Activated T-cell treated with anti-CD3 and anti-CD28 coated beads for 1 hour (primary cell): ENCODE measurements around the gene ZNF664.

Experiments
- DNase-seq: peaks from one replicate; pipeline ENCODE4 v3.0.0-alpha.2; 2020; ENCODE audit warnings: low read depth

Gene ZNF664

GRCh38 chr12:124034297-124034696 lies 61.3 kb downstream of the ZNF664 start:
- DNase-seq = no peak

DNA sequence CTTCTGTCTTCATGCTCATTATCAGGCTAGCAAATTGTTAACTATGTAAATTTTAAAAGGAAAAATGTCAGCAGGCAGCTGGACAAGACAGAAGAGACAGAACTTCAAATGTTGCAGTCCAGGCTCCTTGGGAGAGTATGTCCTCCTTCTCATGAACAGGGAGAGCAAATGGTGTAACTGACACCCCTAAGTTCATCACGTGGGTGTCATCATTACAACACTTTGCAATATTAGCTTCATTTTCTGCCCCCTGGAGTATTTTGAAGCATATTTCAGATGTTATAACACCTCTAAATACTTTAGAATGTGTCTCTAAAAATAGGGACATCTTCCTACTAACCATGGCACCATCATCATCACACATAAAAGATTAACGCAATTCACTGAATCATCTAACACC lies 62.1 kb downstream of the ZNF664 start:
- no peak for DNase-seq

GRCh38 chr12:124036171-124036598 lies 63.2 kb downstream of the ZNF664 start:
- DNase-seq = no peak

DNA sequence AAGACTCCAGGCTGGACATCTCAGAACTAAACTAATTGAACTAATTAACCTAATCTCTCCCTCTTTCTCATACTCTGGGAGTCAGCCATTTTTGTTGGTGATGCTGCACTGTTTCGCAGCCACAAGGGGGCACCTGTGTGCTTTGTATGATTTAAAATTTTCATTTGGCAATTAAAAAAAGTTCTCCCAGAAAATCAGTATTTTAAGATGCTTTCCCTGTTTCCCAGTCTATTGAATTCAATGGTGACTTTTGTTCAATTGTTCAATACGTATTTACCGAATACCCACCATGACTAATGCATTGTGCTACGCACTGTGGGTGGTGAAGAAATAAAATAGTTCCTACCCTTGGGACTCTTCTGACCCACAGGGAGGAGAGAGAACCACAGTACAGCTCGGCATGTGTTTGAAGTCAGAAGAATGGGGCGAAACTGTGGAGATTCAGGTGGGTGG lies 63.7 kb downstream of the ZNF664 start:
- DNase-seq = peak; percentile 35

GRCh38 chr12:124037331-124037730 lies 64.3 kb downstream of the ZNF664 start:
- no peak for DNase-seq

DNA sequence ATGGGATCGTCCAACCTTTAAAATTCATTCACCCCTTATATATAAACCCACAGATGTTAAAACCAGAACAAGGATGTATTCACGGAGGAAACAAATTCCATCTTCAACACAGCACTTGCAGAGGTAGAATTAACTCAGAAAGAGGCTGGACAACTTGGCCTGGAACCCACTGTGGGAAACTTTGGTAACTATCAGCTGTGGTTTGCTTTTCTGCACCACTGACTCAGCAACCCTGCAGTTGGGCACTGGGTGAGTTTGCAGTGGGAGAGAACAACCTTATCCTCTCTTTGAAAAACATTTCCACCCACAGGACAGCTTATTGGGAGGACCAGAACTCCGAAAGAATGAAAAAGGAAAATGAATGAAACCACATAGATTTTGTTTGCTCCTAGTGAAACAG lies 66.3 kb downstream of the ZNF664 start:
- DNase-seq = no peak

GRCh38 chr12:124040291-124040690 lies 67.3 kb downstream of the ZNF664 start:
- no peak for DNase-seq

DNA sequence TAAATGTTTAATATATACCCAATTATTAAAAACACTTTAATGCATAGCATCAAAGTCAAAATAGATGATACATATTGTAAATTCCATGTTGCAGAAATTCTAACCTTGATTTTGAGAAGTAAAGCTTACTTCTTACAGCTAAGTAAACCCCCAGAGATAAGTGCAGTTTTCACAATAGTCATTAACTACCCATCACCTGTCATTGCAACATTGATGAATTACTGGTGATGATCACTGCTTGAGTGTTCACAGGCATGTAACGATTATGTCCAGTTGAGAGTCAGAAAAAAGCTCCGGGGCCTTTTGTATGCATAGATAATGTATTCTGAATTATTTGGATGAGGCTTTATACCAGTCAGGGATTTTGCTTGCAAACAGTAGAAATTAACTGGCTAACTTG lies 67.7 kb downstream of the ZNF664 start:
- DNase-seq = no peak

DNA sequence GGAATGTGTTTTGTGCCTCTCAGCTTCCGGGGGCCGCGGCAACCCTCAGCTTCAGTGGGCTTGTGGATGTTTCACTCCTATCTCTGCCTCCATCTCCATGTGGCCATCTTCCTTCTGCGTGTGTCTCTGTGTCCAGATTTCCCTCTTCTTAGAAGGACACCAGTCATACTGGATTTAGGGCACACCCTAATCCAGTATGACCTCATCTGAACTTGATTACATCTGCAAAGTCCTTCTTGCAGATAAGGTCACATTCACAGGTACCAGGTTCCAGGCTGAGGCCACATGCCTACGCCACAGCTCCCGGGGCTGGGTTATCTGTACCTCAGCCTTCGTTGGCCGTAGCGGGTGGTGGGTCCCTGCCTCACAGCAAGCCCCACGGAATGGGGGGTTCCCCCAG lies 68.9 kb downstream of the ZNF664 start:
- DNase-seq = no peak

DNA sequence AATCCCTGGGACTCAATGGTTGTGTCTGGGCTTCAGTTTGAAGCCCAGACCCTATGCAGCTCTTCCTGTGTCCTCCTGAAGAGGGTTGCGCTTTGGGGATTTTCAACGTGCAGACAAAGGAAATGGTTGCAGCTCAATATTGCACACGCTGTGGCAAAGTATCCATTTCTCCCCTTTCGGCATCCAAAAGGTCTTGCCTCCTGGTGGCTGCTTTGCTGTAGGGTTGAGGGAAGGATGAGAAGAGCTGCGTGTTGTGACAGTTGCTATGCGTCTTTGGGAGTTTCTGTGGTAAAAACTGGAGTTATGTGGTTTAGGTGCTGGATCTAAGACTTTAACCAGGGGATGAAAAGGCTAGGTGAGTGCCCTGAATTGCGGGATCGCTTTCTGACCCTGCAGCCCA lies 71.0 kb downstream of the ZNF664 start:
- no peak for DNase-seq

- DNase-seq = no peak
Measured at GRCh38 chr12:124044809-124045321, 71.8 kb downstream of the ZNF664 start.

DNA sequence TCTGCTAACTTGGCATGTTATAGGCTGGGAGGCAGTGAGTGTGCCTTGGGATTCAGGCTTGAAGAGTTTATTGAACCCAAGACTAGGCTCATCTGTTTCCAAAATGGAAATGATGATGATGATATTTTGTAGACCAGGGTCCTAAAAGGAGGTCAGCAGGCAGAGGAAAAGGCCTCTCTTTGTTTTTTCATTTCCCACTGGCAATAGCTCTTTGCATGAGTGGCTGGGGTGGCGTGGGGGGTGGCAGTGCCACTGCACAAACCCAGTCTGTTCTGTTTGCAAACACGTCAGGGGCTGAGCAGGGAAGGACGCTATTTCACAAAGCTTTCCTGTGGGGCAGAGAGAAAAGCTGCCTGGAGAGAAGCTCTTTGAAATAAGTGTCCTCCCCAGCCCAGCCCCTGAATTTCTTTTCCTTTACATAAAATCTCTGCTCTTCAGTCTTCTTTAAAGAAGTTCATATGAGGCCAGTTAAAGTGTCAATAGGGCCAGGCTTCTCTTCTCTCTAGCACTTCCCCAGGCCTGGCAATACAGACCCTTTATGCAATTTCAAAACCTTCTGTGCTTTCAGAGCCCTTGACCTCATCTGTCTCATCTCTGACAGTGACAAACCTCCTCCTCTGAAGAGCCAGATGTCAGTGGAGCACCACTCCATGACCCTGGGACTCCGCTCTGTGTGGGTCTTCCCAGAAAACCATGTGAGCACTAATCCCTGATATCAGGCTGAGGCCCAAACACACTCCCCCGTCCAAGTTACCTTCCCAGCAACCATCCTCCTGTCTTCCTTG lies 72.8 kb downstream of the ZNF664 start:
- DNase-seq = no peak

GRCh38 chr12:124046456-124046740 lies 73.4 kb downstream of the ZNF664 start:
- no peak for DNase-seq

DNA sequence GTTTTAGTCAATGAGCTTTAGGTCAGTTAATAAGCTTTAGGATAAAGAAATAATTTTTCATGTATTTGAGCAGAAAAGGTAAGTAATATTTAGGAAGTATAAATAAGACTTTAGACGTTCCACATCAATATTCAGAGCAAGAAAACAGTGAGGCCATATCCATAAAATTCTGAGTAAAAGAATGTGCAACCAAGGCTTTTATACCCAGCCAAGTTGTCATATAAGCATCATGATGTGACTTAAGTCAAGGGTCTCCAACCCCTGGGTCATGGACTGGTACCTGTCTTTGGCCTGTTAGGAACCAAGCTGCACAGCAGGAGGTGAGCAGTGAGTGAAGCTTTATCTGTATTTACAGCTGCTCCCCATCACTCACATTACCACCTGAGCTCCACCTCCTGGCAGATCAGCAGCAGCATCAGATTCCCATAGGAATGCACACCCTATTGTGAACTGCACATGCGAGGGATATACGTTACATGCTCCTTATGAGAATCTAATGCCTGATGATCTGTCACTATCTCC lies 74.1 kb downstream of the ZNF664 start:
- DNase-seq = no peak

GRCh38 chr12:124049451-124050094 lies 76.6 kb downstream of the ZNF664 start:
- DNase-seq = no peak

DNA sequence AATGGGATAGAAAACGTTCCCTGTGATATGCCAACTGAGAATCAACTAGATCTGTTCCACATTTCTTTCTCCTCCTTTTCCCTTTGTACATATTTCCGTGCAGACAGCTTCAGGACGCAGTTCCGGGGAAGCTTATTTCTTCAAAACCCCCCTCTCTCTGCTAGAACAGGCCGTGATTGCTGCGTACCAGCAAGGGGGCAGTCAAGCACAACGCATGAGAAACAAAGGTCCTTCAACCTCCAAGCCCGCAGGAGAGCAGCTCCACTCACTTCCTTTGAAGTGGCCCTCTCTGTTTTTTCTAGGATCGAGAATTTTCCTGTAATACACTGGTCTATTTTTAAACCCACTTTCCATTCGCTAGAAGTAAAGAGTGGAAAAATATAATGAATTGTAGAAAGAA lies 80.8 kb downstream of the ZNF664 start:
- DNase-seq = no peak

- DNase-seq = no peak
Measured at GRCh38 chr12:124055066-124055465, 82.1 kb downstream of the ZNF664 start.

DNA sequence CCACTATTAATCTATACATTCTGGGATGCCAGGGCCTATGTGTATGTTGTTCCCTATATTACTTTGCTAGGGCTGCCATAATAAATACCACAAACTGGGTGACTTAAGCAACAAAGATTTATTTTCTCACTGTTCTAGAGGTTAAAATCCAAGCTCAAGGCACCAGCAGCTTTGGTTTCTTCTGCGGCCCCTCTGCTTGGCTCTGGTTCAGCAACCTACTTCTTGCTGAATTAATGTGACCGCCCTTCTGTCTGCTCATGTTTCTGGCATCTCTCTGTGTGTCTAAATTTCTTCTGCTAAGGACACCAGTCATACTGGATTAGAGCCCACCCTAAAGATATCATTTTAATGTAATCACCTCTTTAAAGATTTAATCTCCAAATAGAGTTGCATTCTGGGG lies 84.7 kb downstream of the ZNF664 start:
- no peak for DNase-seq

DNA sequence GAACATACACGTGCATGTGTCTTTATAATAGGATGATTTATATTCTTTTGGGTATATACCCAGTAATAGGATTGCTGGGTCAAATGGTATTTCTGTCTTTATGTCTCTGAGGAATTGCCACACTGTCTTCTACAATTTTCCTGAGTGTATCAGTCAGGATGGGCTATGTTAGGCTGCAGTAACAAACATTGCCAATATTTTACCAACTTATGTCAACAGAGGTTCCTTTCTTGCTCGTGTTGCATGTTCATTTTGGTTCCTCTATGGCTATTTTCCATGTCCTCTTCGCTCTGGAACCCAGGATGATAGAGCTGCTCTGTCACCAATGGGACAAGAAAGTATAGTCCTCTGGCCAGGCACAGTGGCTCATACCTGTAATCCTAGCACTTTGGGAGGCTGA lies 86.7 kb downstream of the ZNF664 start:
- no peak for DNase-seq
